ENCODE data around the gene EMX2. TPM values are rescaled to one million over a fixed set of nuclear protein-coding genes. Genes with fewer than 3 reads are reported as not detected.

Gene EMX2
- total and polyA plus RNA-seq, 2 of the 13 experiments (the other 11 are each of a cell fraction or from before 2014, with no cell fraction given): not detected

DNA sequence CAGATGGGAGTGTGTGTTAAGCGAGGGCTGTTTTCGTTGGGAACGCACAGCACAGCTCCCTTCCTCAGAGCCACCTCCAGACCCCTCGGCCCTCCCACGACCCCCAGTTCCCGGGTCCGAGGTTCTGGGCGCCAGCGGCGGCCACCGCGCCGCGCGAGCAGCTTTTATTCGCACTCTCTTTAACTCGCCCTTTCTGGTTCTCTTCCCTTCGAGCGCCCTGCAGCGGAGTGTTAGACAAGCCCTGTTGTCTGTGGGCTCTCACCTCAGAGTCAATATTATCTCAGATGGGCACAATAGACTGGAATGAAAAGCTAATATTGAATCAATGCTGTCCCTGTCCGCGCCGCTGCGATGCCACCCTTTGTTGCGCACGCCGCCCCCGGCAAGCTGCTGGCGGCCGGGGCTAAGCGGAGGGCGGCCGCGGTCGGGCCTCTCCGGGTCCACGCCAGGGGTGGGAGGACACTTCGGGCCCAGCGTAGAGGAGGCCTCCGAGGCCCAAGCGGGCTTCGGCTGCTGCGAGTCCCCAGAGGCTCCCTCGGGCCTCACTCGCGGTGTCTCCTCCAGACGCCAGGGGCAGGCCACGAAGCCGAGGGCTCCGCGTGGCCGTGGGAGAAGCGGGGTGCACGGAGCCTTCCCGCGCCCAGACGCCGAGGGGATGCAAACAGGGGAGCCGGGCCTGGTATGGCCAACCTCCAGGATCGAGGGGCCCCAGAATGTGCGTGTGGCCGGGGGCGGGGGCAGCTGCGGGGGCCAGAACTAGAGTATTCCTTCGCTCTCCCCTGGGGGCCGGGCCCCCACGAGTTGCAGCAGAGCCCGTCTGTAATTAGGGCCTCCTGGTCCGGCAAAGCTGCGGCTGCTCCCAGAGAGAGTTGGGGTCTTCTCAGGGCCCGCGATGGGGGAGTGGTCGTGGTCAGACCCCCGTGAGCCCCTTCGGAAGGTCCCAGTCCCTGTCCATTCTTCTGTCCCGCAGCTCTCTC is 7.9 kb upstream of the EMX2 start (continued):
- TF ChIP-seq ZBTB44 (CRISPR knock-in tag; IDR thresholded peaks at IDR 0.05): no peak
- no peak for TF ChIP-seq FLYWCH1 (CRISPR knock-in tag; IDR thresholded peaks at IDR 0.05)
- TF ChIP-seq RNF2 (conservative IDR thresholded peaks at IDR 0.05; ENCODE audit: low read depth): peak; percentile 54; the same call in 1 of the 2 replicates
- TF ChIP-seq ZNF616 (CRISPR knock-in tag; IDR thresholded peaks at IDR 0.05; ENCODE audit: low read depth): no peak
- TF ChIP-seq MIER2 (CRISPR knock-in tag; IDR thresholded peaks at IDR 0.05): no peak
- peak; percentile 67; the same call in 1 of the 2 replicates for TF ChIP-seq SOX5 (CRISPR knock-in tag; IDR thresholded peaks at IDR 0.05; ENCODE audit: borderline replicate concordance)
- no peak for TF ChIP-seq E2F5 (CRISPR knock-in tag; conservative IDR thresholded peaks at IDR 0.05)
- TF ChIP-seq ZNF275 (CRISPR knock-in tag; IDR thresholded peaks at IDR 0.05; ENCODE audit: borderline replicate concordance): no peak
- TF ChIP-seq GLI4 (CRISPR knock-in tag; IDR thresholded peaks at IDR 0.05; ENCODE audit: borderline replicate concordance): no peak
- TF ChIP-seq ZFY (CRISPR knock-in tag; IDR thresholded peaks at IDR 0.05): no peak
- no peak for TF ChIP-seq SOX6 (IDR thresholded peaks at IDR 0.05)
- peak; percentile 79 for TF ChIP-seq SOX6 (CRISPR knock-in tag; IDR thresholded peaks at IDR 0.05)
- TF ChIP-seq AKAP8 (CRISPR knock-in tag; IDR thresholded peaks at IDR 0.05): no peak
- no peak for TF ChIP-seq FOXO1 (CRISPR knock-in tag; IDR thresholded peaks at IDR 0.05)
- TF ChIP-seq ZNF891 (CRISPR knock-in tag; IDR thresholded peaks at IDR 0.05): 0 out of 2 replicates have a peak, but pooled peaks have one; percentile 56
- no peak for TF ChIP-seq ADNP (CRISPR knock-in tag; IDR thresholded peaks at IDR 0.05)
- TF ChIP-seq PBX3 (CRISPR knock-in tag; IDR thresholded peaks at IDR 0.05; ENCODE audit: borderline replicate concordance): no peak
- no peak for TF ChIP-seq ZNF3 (CRISPR knock-in tag; IDR thresholded peaks at IDR 0.05)
- TF ChIP-seq, protein P1, sequence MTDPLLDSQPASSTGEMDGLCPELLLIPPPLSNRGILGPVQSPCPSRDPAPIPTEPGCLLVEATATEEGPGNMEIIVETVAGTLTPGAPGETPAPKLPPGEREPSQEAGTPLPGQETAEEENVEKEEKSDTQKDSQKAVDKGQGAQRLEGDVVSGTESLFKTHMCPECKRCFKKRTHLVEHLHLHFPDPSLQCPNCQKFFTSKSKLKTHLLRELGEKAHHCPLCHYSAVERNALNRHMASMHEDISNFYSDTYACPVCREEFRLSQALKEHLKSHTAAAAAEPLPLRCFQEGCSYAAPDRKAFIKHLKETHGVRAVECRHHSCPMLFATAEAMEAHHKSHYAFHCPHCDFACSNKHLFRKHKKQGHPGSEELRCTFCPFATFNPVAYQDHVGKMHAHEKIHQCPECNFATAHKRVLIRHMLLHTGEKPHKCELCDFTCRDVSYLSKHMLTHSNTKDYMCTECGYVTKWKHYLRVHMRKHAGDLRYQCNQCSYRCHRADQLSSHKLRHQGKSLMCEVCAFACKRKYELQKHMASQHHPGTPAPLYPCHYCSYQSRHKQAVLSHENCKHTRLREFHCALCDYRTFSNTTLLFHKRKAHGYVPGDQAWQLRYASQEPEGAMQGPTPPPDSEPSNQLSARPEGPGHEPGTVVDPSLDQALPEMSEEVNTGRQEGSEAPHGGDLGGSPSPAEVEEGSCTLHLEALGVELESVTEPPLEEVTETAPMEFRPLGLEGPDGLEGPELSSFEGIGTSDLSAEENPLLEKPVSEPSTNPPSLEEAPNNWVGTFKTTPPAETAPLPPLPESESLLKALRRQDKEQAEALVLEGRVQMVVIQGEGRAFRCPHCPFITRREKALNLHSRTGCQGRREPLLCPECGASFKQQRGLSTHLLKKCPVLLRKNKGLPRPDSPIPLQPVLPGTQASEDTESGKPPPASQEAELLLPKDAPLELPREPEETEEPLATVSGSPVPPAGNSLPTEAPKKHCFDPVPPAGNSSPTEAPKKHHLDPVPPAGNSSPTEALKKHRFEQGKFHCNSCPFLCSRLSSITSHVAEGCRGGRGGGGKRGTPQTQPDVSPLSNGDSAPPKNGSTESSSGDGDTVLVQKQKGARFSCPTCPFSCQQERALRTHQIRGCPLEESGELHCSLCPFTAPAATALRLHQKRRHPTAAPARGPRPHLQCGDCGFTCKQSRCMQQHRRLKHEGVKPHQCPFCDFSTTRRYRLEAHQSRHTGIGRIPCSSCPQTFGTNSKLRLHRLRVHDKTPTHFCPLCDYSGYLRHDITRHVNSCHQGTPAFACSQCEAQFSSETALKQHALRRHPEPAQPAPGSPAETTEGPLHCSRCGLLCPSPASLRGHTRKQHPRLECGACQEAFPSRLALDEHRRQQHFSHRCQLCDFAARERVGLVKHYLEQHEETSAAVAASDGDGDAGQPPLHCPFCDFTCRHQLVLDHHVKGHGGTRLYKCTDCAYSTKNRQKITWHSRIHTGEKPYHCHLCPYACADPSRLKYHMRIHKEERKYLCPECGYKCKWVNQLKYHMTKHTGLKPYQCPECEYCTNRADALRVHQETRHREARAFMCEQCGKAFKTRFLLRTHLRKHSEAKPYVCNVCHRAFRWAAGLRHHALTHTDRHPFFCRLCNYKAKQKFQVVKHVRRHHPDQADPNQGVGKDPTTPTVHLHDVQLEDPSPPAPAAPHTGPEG (CRISPR knock-in tag; IDR thresholded peaks at IDR 0.05): no peak
